ENCODE data around the gene OAT. TPM values are rescaled to one million over a fixed set of nuclear protein-coding genes. Genes with fewer than 3 reads are reported as not detected.

OAT gene
- total and polyA plus RNA-seq, 8 donors = 26.1 to 243 (median 69.4) TPM

DNA sequence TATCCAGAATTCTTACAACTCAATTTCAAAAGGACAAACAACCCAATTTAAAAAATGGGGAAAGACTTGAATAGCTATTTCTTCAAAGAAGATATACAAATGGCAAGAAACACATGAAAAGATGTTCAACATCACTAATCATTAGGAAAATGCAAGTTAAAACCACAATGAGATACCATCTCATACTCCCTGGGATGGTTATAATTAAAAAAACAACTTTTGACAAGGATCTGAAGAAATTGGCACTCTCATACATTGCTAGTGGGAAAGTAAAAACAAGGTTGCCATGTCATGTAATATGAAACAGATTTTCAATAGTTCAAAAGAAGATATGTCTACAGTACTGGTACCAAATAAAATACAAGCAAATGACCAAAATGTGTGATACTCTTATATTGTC lies 9.0 kb downstream of the OAT start:
- DNase-seq = no peak
- H3K36me3 ChIP-seq = peaks cover 14 to 80% (median 66%) of the 10 kb centered on the region in 4 donors
- H3K9me3 ChIP-seq = no peaks in the 10 kb centered on the region
- H3K27me3 ChIP-seq = no peaks in the 10 kb centered on the region
- intact Hi-C loops (cut with DNase I; ENCODE audit: low total_unique reads) = no loop called here
- peaks cover 2 to 25% (median 15%) of the 10 kb centered on the region in 4 donors for H3K4me1 ChIP-seq
- no peak overlapping the region for H3K27ac ChIP-seq
- no peak overlapping the region for H3K4me3 ChIP-seq
- TF ChIP-seq, protein P1, sequence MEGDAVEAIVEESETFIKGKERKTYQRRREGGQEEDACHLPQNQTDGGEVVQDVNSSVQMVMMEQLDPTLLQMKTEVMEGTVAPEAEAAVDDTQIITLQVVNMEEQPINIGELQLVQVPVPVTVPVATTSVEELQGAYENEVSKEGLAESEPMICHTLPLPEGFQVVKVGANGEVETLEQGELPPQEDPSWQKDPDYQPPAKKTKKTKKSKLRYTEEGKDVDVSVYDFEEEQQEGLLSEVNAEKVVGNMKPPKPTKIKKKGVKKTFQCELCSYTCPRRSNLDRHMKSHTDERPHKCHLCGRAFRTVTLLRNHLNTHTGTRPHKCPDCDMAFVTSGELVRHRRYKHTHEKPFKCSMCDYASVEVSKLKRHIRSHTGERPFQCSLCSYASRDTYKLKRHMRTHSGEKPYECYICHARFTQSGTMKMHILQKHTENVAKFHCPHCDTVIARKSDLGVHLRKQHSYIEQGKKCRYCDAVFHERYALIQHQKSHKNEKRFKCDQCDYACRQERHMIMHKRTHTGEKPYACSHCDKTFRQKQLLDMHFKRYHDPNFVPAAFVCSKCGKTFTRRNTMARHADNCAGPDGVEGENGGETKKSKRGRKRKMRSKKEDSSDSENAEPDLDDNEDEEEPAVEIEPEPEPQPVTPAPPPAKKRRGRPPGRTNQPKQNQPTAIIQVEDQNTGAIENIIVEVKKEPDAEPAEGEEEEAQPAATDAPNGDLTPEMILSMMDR (IDR thresholded peaks at IDR 0.05) = no peak
- TF ChIP-seq EP300 (IDR thresholded peaks at IDR 0.05) = no peak
- no peak for TF ChIP-seq POLR2AphosphoS5 (IDR thresholded peaks at IDR 0.05)
- no peak for TF ChIP-seq POLR2A (IDR thresholded peaks at IDR 0.05)

DNA sequence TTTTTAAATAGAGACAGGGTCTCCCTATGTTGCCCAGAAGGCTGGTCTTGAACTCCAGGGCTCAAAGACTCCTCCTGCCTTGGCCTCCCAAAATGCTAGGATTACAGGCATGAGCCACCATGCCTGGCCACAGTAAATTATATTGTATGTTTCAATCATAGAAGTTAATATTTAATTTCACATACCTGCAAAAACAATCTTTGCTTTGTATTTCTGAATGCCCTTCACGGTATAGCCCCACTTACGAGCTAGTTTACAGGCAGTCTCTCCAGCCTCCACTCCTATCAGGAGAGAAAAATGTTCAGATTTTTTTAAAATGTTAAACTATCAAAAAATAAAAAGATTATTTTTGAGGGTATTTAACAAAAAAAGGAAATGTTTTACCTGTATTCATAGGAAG lies 10.4 kb downstream of the OAT start:
- H3K27me3 ChIP-seq = no peaks in the 10 kb centered on the region
- TF ChIP-seq EP300 (IDR thresholded peaks at IDR 0.05) = no peak
- no peak for TF ChIP-seq POLR2A (IDR thresholded peaks at IDR 0.05)
- TF ChIP-seq, protein P1 (IDR thresholded peaks at IDR 0.05) = no peak
- TF ChIP-seq POLR2AphosphoS5 (IDR thresholded peaks at IDR 0.05) = no peak
- no peak overlapping the region for H3K27ac ChIP-seq
- H3K36me3 ChIP-seq = peaks cover 20 to 93% (median 80%) of the 10 kb centered on the region in 4 donors
- H3K9me3 ChIP-seq = no peaks in the 10 kb centered on the region
- H3K4me3 ChIP-seq = no peak overlapping the region
- intact Hi-C loops (cut with DNase I; ENCODE audit: low total_unique reads) = no loop called here
- no peak for DNase-seq
- WGBS, 5 donors = 48 to 77% (median 61%) methylated on average over 2 of the region's 2 CpGs
- H3K4me1 ChIP-seq = peaks cover 0 to 18% (median 8%) of the 10 kb centered on the region in 4 donors

DNA sequence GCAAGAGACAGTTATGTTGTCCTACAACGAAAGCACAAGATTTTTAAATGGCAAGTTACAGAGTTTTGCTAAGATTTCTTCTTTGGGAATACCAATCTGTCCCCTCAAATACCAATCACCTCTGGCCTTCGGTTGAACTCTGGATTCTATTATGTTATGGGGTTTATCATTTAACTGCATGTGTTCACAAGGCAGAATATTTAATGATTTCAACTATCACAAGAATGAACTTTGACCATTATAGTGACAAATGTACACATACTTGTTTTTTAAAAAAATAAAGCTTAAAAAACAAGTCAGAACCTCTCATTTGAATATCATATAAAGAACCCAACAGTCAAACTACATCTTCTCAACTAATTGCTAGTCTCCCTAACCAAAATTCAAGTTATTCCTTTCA lies 11.3 kb downstream of the OAT start:
- Histone ChIP-seq H3K27me3 (no peaks in the 10 kb centered on the region), H3K9me3 (no peaks in the 10 kb centered on the region), H3K4me3 (no peak overlapping the region), H3K36me3 (peaks cover 24 to 98% (median 89%) of the 10 kb centered on the region in 4 donors), H3K4me1 (peaks cover 0 to 18% (median 6%) of the 10 kb centered on the region in 4 donors), H3K27ac (no peak overlapping the region)
- intact Hi-C loops (cut with DNase I; ENCODE audit: low total_unique reads) = no loop called here
- 71 to 86% (median 75%) methylated on average over 2 of the region's 2 CpGs for WGBS, 5 donors
- DNase-seq = no peak
- TF ChIP-seq POLR2AphosphoS5 (IDR thresholded peaks at IDR 0.05) (no peak), POLR2A (IDR thresholded peaks at IDR 0.05) (no peak), EP300 (IDR thresholded peaks at IDR 0.05) (no peak)
- TF ChIP-seq, protein P1 (IDR thresholded peaks at IDR 0.05) = no peak

DNA sequence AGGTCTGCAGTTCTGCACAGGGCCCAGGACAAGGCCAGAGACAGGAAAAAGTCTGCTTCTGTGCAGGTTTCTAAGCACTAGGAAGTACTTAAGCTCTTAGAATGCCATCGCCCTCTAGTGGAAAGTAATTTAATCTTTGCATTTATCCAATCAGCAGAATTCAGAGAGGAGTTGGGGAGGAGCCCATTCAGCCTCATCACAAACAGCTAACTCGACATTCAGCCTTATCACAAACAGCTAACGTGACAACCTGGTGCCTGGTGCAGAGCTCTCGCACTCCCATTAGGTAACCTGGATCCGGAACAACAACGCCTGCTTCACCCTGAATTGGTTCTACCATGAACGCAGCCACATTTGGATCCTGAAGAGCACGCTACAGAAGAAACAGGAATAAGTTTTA lies 15.2 kb downstream of the OAT start:
- Histone ChIP-seq H3K4me1 (peaks cover 0 to 9% (median 4%) of the 10 kb centered on the region in 4 donors), H3K9me3 (no peaks in the 10 kb centered on the region), H3K27ac (no peak overlapping the region), H3K4me3 (no peak overlapping the region), H3K27me3 (no peaks in the 10 kb centered on the region), H3K36me3 (peaks cover 51 to 99% (median 99%) of the 10 kb centered on the region in 4 donors)
- intact Hi-C loops (cut with DNase I; ENCODE audit: low total_unique reads) = no loop called here
- peak; percentile 34 to 90 for DNase-seq
- TF ChIP-seq POLR2A (IDR thresholded peaks at IDR 0.05) (no peak), POLR2AphosphoS5 (IDR thresholded peaks at IDR 0.05) (no peak), EP300 (IDR thresholded peaks at IDR 0.05) (no peak)
- TF ChIP-seq, protein P1 (IDR thresholded peaks at IDR 0.05) = peak in 3 of 7 experiments; percentile 45 to 66 (median 52)
- WGBS, 5 donors = 36 to 45% (median 41%) methylated on average over 8 of the region's 8 CpGs

All from stomach (tissue), 9 donors.